IPS-18a (cell line): Measurements from ENCODE around the gene FRYL.
"Not testable (repeated sequence)": the region's sequence is repeated elsewhere in the genome, so short reads cannot be mapped to it uniquely, and the experiment has no call there.

Experiments
- H3K27ac ChIP-seq: one replicate; pipeline ENCODE4 v1.5.1; 2013; ENCODE audit warnings: low read length
- H3K27me3 ChIP-seq: one replicate; pipeline ENCODE4 v1.6.1; 2013; ENCODE audit warnings: mild to moderate bottlenecking, low read length; ENCODE audit not compliant: control insufficient read depth, insufficient read depth
- H3K36me3 ChIP-seq: one replicate; pipeline ENCODE4 v1.6.1; 2013; ENCODE audit warnings: low read depth, low read length; ENCODE audit not compliant: control insufficient read depth
- H3K4me1 ChIP-seq: one replicate; pipeline ENCODE4 v1.6.1; 2013; ENCODE audit warnings: low read depth, low read length; ENCODE audit not compliant: control insufficient read depth
- H3K4me3 ChIP-seq: one replicate; pipeline ENCODE4 v1.5.1; 2013; ENCODE audit warnings: low read length
- H3K9ac ChIP-seq: one replicate; pipeline ENCODE4 v1.6.1; 2013; ENCODE audit warnings: mild to moderate bottlenecking, low read length, moderate library complexity
- H3K9me3 ChIP-seq: one replicate; pipeline ENCODE4 v1.6.1; 2013; ENCODE audit warnings: low read depth, low read length; ENCODE audit not compliant: control insufficient read depth

FRYL gene

DNA sequence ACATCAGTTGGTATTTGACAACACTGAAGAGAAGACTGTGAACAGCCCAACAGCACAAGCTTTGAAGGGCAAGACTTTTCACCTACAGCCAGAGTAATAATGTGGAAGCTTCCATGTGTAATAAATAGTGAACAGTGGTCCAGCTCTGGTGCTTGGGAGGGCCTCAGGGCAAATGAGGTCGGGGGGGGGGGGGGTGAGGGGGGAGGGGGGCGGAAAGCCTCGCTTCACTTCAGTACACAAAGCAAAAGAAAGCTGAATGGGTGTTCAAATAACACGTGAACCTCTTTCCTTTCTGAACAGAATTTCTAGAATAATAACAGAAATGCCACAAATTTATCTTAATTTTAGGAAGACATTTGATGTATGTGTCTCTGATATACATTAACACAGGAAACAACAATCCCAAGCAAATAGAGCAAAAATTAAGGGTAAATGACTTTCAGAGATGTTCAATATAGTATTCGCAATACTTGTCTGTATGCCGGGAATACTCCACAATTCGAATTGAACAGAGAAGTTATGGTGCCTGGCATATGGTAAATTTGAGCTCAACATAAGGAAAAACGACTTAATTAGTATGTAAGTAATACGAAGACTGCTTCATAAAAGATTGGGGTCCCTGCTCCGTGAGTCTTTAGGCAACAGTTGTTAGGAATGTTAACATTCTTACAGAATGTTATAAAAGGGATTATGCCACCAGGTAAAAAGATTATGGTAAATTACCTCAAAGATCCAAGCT, 92.6 kb downstream of the FRYL start:
- Histone ChIP-seq H3K27me3 (no peaks in the 10 kb centered on the region), H3K9ac (no peak overlapping the region), H3K4me1 (no peaks in the 10 kb centered on the region), H3K36me3 (no peaks in the 10 kb centered on the region), H3K9me3 (no peaks in the 10 kb centered on the region), H3K27ac (no peak overlapping the region), H3K4me3 (no peak overlapping the region)

- no peaks in the 10 kb centered on the region for H3K9me3 ChIP-seq
- H3K4me3 ChIP-seq = no peak overlapping the region
- H3K9ac ChIP-seq = no peak overlapping the region
- H3K27me3 ChIP-seq = no peaks in the 10 kb centered on the region
- H3K27ac ChIP-seq = no peak overlapping the region
- no peaks in the 10 kb centered on the region for H3K36me3 ChIP-seq
- no peaks in the 10 kb centered on the region for H3K4me1 ChIP-seq
Observed at GRCh38 chr4:48686369-48686768, 93.7 kb downstream of the FRYL start.

GRCh38 chr4:48683784-48684666, 96.1 kb downstream of the FRYL start:
- Histone ChIP-seq H3K27me3 (no peaks in the 10 kb centered on the region), H3K9ac (no peak overlapping the region), H3K4me3 (no peak overlapping the region), H3K4me1 (no peaks in the 10 kb centered on the region), H3K36me3 (no peaks in the 10 kb centered on the region), H3K27ac (no peak overlapping the region), H3K9me3 (no peaks in the 10 kb centered on the region)

DNA sequence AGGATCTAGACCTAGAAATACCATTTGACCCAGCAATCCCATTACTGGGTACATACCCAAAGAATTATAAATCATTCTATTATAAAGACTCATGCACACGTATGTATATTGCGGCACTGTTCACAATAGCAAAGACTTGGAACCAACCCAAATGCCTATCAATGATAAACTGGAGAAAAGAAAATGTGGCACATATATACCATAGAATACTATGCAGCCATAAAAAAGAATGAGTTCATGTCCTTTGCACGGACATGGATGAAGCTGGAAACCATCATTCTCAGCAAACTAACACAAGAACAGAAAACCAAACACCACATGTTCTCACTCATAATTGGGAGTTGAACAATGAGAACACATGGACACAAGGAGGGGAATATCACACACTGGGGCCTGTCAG, 97.2 kb downstream of the FRYL start:
- H3K36me3 ChIP-seq, H3K4me1 ChIP-seq, H3K27ac ChIP-seq, H3K9ac ChIP-seq, H3K9me3 ChIP-seq, H3K27me3 ChIP-seq, H3K4me3 ChIP-seq: not testable (repeated sequence)

DNA sequence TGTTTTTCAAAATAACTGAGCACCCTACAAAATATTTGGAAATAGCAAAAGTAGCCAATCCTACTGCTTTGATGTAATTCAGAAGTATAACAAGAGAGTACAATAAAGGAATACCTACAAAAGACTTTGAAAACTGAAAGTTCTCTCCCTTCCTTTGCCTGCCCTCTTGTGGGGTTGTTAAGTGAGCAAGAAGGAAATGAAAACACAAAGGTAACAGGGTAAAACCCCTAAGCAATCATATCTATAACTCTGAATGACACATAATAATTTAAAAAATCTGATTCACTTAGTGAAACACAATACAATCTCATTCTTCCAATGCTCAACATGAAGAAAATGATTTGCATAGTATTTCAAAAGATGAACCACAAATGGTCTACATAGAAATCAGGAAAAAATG, 98.2 kb downstream of the FRYL start:
- Histone ChIP-seq H3K9ac (no peak overlapping the region), H3K36me3 (no peaks in the 10 kb centered on the region), H3K27ac (no peak overlapping the region), H3K27me3 (no peaks in the 10 kb centered on the region), H3K9me3 (no peaks in the 10 kb centered on the region), H3K4me1 (no peaks in the 10 kb centered on the region), H3K4me3 (no peak overlapping the region)

GRCh38 chr4:48680848-48681568, 99.1 kb downstream of the FRYL start:
- H3K4me1 ChIP-seq = no peaks in the 10 kb centered on the region
- no peak overlapping the region for H3K9ac ChIP-seq
- H3K27ac ChIP-seq = no peak overlapping the region

DNA sequence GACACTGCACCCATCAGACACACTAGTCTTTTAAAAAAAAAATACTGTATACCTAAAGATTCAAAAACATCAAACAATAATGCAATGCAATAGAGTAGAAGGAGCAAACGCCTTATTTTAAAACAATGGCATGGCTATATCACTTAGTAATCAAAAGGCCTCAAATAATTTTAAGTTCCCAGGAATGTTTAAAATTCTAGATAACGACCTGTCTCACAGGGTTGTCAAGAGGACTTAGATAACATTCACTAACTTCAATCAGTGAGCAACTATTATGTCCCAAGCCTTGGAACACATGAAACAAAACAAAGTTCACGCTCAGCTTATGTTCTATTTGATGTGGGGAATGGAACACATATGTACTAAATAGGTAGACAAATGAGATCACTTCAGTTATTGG, 106.5 kb downstream of the FRYL start:
- no peaks in the 10 kb centered on the region for H3K9me3 ChIP-seq
- H3K9ac ChIP-seq = no peak overlapping the region
- no peak overlapping the region for H3K27ac ChIP-seq
- no peaks in the 10 kb centered on the region for H3K27me3 ChIP-seq
- peaks cover 6% of the 10 kb centered on the region for H3K4me1 ChIP-seq
- no peak overlapping the region for H3K4me3 ChIP-seq
- no peaks in the 10 kb centered on the region for H3K36me3 ChIP-seq

More at GRCh38 chr4:48680848-48681568, 99.1 kb downstream of the FRYL start:
- H3K36me3 ChIP-seq = no peaks in the 10 kb centered on the region
- H3K4me3 ChIP-seq = no peak overlapping the region
- no peaks in the 10 kb centered on the region for H3K9me3 ChIP-seq
- no peaks in the 10 kb centered on the region for H3K27me3 ChIP-seq

- Histone ChIP-seq H3K4me1 (peaks cover 6% of the 10 kb centered on the region), H3K27me3 (no peaks in the 10 kb centered on the region), H3K27ac (no peak overlapping the region), H3K9me3 (no peaks in the 10 kb centered on the region), H3K9ac (no peak overlapping the region), H3K36me3 (no peaks in the 10 kb centered on the region), H3K4me3 (no peak overlapping the region)
Observed at GRCh38 chr4:48670587-48670986, 109.5 kb downstream of the FRYL start.

GRCh38 chr4:48669086-48669485, 111.0 kb downstream of the FRYL start:
- no peak overlapping the region for H3K4me3 ChIP-seq

GRCh38 chr4:48668254-48669017, 111.6 kb downstream of the FRYL start:
- Histone ChIP-seq H3K9me3 (no peaks in the 10 kb centered on the region), H3K27ac (no peak overlapping the region), H3K36me3 (no peaks in the 10 kb centered on the region), H3K9ac (no peak overlapping the region), H3K4me1 (peaks cover 6% of the 10 kb centered on the region), H3K27me3 (no peaks in the 10 kb centered on the region), H3K4me3 (no peak overlapping the region)

More at GRCh38 chr4:48669086-48669485, 111.0 kb downstream of the FRYL start:
- H3K9ac ChIP-seq = no peak overlapping the region
- no peak overlapping the region for H3K27ac ChIP-seq
- peaks cover 6% of the 10 kb centered on the region for H3K4me1 ChIP-seq
- H3K36me3 ChIP-seq = no peaks in the 10 kb centered on the region
- H3K27me3 ChIP-seq = no peaks in the 10 kb centered on the region
- H3K9me3 ChIP-seq = no peaks in the 10 kb centered on the region

GRCh38 chr4:48667148-48667547, 112.9 kb downstream of the FRYL start:
- no peak overlapping the region for H3K4me3 ChIP-seq
- H3K9me3 ChIP-seq = no peaks in the 10 kb centered on the region
- no peak overlapping the region for H3K9ac ChIP-seq
- H3K4me1 ChIP-seq = peaks cover 1% of the 10 kb centered on the region
- H3K27me3 ChIP-seq = no peaks in the 10 kb centered on the region
- H3K27ac ChIP-seq = no peak overlapping the region
- no peaks in the 10 kb centered on the region for H3K36me3 ChIP-seq
